ENCODE data around the gene FADD. TPM values are rescaled to one million over a fixed set of nuclear protein-coding genes. Genes with fewer than 3 reads are reported as not detected.

Gene FADD
- total and polyA plus RNA-seq, 11 donors: 8.5 to 24.4 (median 10.2) TPM

DNA sequence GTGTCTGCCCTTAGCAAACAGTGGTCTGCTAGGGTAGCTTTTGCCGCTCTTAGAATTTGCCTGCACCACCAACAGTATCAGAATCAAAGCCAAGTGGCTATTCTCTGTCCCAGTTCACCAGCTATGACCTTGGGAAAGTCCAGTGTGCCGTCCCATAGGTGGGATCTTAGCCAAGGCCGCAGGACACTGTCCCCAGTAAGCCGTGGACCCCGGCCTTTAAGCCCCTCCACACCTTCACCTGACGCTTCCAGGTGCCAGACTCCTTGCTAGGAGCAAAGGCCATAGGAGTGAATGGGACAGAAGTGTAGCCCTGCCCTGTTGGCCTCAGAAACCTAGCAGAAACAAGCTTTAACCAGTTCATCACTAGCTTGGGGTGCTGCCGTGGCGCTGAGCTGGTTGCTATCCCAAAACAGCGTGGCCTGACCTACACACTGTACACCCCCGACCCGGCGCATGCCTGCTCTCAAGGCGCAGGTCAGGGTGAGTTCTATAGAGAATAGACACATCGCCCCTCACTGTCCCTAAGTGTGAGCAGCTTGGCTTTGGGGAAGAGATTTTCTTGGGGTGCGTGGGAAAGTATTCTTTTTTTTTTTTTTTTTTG, 4.5 kb downstream of the FADD start:
- Histone ChIP-seq H3K9me3 (no peaks in the 10 kb centered on the region), H3K27me3 (no peaks in the 10 kb centered on the region), H3K4me1 (peaks cover 10 to 41% (median 21%) of the 10 kb centered on the region in 12 donors), H3K36me3 (peaks cover 0 to 48% (median 33%) of the 10 kb centered on the region in 9 donors), H3K4me3 (no peak overlapping the region), H3K27ac (no peak overlapping the region)
- intact Hi-C loops (cut with DNase I): no loop called here
- ATAC-seq (no peak), DNase-seq (no peak)
- 77 to 87% (median 82%) methylated on average over 15 of the region's 15 CpGs for WGBS, 4 donors
- TF ChIP-seq CTCF (IDR thresholded peaks at IDR 0.05) (no peak), POLR2A (IDR thresholded peaks at IDR 0.05) (no peak)

- Histone ChIP-seq H3K4me3 (no peak overlapping the region), H3K36me3 (peaks cover 0 to 48% (median 33%) of the 10 kb centered on the region in 9 donors), H3K27me3 (no peaks in the 10 kb centered on the region), H3K9me3 (no peaks in the 10 kb centered on the region), H3K27ac (no peak overlapping the region), H3K4me1 (peaks cover 5 to 30% (median 15%) of the 10 kb centered on the region in 12 donors)
- TF ChIP-seq POLR2A (IDR thresholded peaks at IDR 0.05) (no peak), CTCF (IDR thresholded peaks at IDR 0.05) (no peak)
- DNase-seq: no peak
- intact Hi-C loops (cut with DNase I): no loop called here
- ATAC-seq: no peak
- WGBS, 4 donors: 92 to 97% (median 96%) methylated on average over 6 of the region's 6 CpGs
Measured at GRCh38 chr11:70209391-70209912, 6.4 kb downstream of the FADD start.

DNA sequence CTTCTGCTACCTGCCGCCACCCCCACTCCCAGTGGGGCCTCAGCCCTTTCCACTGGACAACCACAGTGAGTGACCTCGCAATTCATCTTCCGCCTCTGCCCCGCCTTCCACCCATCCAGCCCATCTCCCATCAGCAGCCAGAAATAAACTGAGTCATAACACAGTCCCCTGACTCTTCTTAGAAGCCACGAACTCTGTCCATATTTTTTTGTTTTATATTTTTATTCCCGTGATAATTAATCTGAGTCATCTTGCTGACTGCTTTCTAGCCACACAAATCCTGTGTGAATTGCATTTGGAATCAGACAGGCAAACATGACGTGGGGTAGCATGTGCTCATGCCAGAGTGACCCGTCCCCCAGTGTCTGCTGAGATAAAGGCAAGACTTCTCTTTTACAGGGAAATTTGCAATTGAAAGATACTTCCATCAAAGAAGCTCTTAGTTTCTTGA, 7.0 kb downstream of the FADD start:
- intact Hi-C loops (cut with DNase I): no loop called here
- no peaks in the 10 kb centered on the region for H3K27me3 ChIP-seq
- H3K36me3 ChIP-seq: peaks cover 0 to 43% (median 33%) of the 10 kb centered on the region in 9 donors
- ATAC-seq (peak in 1 of 4 donors; percentile 58), DNase-seq (no peak)
- WGBS, 4 donors: 75 to 82% (median 79%) methylated on average over 8 of the region's 8 CpGs
- H3K4me3 ChIP-seq: no peak overlapping the region
- H3K4me1 ChIP-seq: peaks cover 0 to 24% (median 9%) of the 10 kb centered on the region in 12 donors
- no peaks in the 10 kb centered on the region for H3K9me3 ChIP-seq
- H3K27ac ChIP-seq: no peak overlapping the region
- no peak for TF ChIP-seq POLR2A (IDR thresholded peaks at IDR 0.05)
- no peak for TF ChIP-seq CTCF (IDR thresholded peaks at IDR 0.05)

DNA sequence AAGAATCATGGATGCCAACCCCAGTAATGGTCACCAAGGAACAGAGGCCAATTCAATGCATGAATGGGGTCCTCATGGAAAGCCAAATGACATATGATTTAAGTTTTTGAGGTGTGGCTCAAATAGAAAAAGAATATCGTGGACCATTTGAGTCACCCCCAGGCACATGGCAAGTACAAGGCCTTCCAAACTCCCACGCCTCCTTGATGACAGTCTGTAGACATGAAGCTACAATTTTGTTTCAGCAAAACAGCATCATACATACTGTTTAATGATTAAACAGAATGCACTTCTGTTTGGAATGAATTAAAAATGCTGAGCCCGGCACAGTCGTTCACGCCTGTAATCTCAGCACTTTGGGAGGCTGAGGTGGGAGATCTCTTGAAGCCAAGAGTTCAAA, 7.4 kb downstream of the FADD start:
- no peak for ATAC-seq
- Histone ChIP-seq H3K36me3 (peaks cover 0 to 41% (median 32%) of the 10 kb centered on the region in 9 donors), H3K4me3 (no peak overlapping the region), H3K27ac (no peak overlapping the region), H3K27me3 (no peaks in the 10 kb centered on the region), H3K9me3 (no peaks in the 10 kb centered on the region), H3K4me1 (peaks cover 0 to 20% (median 5%) of the 10 kb centered on the region in 12 donors)
- WGBS, 4 donors: 87 to 95% (median 91%) methylated on average over 5 of the region's 5 CpGs
- DNase-seq: no peak
- no peak for TF ChIP-seq POLR2A (IDR thresholded peaks at IDR 0.05)
- no peak for TF ChIP-seq CTCF (IDR thresholded peaks at IDR 0.05)
- intact Hi-C loops (cut with DNase I): no loop called here
